Fibroblast of the aortic adventitia (primary cell): Measurements from ENCODE around the gene OR2D3. TPM values are rescaled to one million over a fixed set of nuclear protein-coding genes. Genes with fewer than 3 reads are reported as not detected.
"Not testable (repeated sequence)": the region's sequence is repeated elsewhere in the genome, so short reads cannot be mapped to it uniquely, and the experiment has no call there.

Experiments
- DNase-seq: peaks from one replicate; pipeline ENCODE4 v3.0.0-alpha.2; 2010; ENCODE audit warnings: low read depth
- H3K4me3 ChIP-seq: 2 replicates; pipeline ENCODE4 v1.5.1; 2011; ENCODE audit warnings: low read depth, mild to moderate bottlenecking, control low read depth, low read length, moderate library complexity
- total RNA-seq: library from RNA; depleted of rRNA; stranded (reverse); fragments of >200 nt; gene quantifications from 2 replicates; pipeline ENCODE4 v1.2.3, GENCODE V29; 2012; ENCODE audit warnings: low replicate concordance
- TF ChIP-seq, protein P1 (sequence below): IDR thresholded peaks from 2 replicates; pipeline ENCODE4 v1.5.1; 2011; ENCODE audit warnings: mild to moderate bottlenecking, low read length, control low read depth, inconsistent platforms; ENCODE audit not compliant: insufficient read depth

The OR2D3 gene
- total RNA-seq, 1 donor: not detected

GRCh38 chr11:6888830-6889229, 32.0 kb upstream of the OR2D3 start:
- DNase-seq: no peak
- no peak overlapping the region for H3K4me3 ChIP-seq
- TF ChIP-seq, protein P1, sequence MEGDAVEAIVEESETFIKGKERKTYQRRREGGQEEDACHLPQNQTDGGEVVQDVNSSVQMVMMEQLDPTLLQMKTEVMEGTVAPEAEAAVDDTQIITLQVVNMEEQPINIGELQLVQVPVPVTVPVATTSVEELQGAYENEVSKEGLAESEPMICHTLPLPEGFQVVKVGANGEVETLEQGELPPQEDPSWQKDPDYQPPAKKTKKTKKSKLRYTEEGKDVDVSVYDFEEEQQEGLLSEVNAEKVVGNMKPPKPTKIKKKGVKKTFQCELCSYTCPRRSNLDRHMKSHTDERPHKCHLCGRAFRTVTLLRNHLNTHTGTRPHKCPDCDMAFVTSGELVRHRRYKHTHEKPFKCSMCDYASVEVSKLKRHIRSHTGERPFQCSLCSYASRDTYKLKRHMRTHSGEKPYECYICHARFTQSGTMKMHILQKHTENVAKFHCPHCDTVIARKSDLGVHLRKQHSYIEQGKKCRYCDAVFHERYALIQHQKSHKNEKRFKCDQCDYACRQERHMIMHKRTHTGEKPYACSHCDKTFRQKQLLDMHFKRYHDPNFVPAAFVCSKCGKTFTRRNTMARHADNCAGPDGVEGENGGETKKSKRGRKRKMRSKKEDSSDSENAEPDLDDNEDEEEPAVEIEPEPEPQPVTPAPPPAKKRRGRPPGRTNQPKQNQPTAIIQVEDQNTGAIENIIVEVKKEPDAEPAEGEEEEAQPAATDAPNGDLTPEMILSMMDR: no peak

DNA sequence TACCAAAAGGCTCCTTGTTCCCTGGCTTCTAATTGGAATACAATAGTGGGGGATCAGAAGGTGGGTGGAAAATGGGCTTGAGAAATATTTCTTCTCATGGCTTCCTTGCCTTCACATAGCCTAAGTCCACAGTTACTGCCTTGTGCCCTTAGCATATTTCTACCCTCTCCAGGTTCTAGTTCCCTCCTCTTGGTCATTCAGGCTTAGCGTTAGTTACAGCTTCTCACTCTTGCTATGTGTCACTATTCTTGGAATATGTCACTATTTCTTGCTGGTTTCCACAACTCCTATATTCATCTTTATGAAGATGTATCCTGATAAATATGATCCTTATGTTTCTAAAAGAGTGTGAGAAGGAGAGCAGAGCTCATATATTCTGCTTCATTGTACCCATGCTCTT, 31.0 kb upstream of the OR2D3 start:
- no peak overlapping the region for H3K4me3 ChIP-seq
- TF ChIP-seq, protein P1: no peak
- no peak for DNase-seq

DNA sequence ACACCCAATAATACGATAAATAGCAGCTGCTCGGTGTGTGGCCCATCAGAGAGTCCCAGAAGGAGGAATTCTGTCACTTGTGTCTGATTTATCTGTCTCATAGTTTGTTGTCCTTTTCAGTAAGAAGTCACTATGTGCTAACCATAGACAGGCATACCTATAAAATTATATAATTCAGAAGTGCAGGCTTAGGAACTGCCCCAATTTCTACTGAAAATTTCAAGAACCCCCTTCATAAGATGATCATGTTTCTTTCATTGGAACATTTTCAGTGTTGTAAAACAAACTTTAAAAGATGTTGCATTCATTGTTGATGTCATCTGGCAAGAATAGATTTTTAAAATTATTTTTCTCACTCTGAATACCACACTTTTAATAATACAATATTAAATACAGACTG, 28.4 kb upstream of the OR2D3 start, which contains the start of gene OR2D2:
Gene OR2D2, minus strand, starts transcription at position 101 of the 400 bp plus-strand sequence. Its CDS starts 0 bp downstream, at position 101.
- no peak within 1 kb of the TSS for H3K4me3 ChIP-seq
- no peak for DNase-seq
- TF ChIP-seq, protein P1: no peak

GRCh38 chr11:6894097-6894496, 26.7 kb upstream of the OR2D3 start:
- no peak overlapping the region for H3K4me3 ChIP-seq
- DNase-seq: no peak
- TF ChIP-seq, protein P1: no peak

DNA sequence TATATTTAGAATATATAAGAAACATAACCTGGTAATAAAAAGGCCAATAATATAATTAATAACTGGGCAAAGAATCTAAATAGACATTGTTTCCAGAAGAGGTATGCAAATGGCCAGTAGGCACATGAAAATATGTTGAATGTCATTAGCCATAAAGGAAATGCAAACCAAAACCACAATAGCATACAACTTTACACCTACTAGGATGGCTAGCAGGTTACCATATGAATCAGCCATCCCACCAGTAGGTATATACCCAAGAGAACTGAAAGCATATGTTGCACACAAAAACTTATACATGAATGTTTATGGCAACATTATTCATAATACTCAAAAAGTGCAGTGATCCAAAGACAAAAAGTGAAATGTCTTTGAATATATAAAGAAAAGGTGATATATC, 25.8 kb upstream of the OR2D3 start:
- TF ChIP-seq, protein P1: no peak
- DNase-seq: no peak
- H3K4me3 ChIP-seq: no peak overlapping the region

GRCh38 chr11:6898911-6899310, 21.9 kb upstream of the OR2D3 start:
- DNase-seq: no peak
- TF ChIP-seq, protein P1: no peak
- H3K4me3 ChIP-seq: no peak overlapping the region

- TF ChIP-seq, protein P1: no peak
- no peak overlapping the region for H3K4me3 ChIP-seq
- DNase-seq: no peak
Observed at GRCh38 chr11:6900327-6900999, 20.3 kb upstream of the OR2D3 start.

GRCh38 chr11:6904804-6905203, 16.0 kb upstream of the OR2D3 start:
- not testable (repeated sequence) for H3K4me3 ChIP-seq, DNase-seq
